HFFc6 (cell line): Measurements from ENCODE around the gene CCDC85A. TPM values are rescaled to one million over a fixed set of nuclear protein-coding genes. Genes with fewer than 3 reads are reported as not detected.
A peak's percentile ranks its signal among the peaks of the same experiment; 100 is the strongest.

ENCODE experiments used
- DNase-seq: peaks from one replicate; pipeline ENCODE4 v3.0.0-alpha.2; 2018
- H3K27ac Mint-ChIP-seq: 2 replicates; pipeline ENCODE4 v1.8.0; 2020; ENCODE audit warnings: mild to moderate bottlenecking, mixed read lengths
- H3K27me3 Mint-ChIP-seq: 2 replicates; pipeline ENCODE4 v1.8.0; 2021; ENCODE audit warnings: mild to moderate bottlenecking, moderate library complexity, mixed read lengths; ENCODE audit not compliant: insufficient read depth
- H3K36me3 Mint-ChIP-seq: 2 replicates; pipeline ENCODE4 v1.8.0; 2021; ENCODE audit warnings: low read depth, mixed read lengths
- H3K4me1 Mint-ChIP-seq: 2 replicates; pipeline ENCODE4 v1.8.0; 2020; ENCODE audit warnings: low read depth, mixed read lengths
- H3K4me3 Mint-ChIP-seq: 2 replicates; pipeline ENCODE4 v1.8.0; 2020; ENCODE audit warnings: mild to moderate bottlenecking, moderate library complexity, mixed read lengths
- H3K9me3 Mint-ChIP-seq: 2 replicates; pipeline ENCODE4 v1.8.0; 2020; ENCODE audit warnings: mild to moderate bottlenecking, mixed read lengths
- CTCF ChIP-seq: fragments of 200-600 bp; sonication (generic); IDR thresholded peaks from 2 replicates; pipeline ENCODE4 v1.5.0; 2021; ENCODE audit warnings: antibody characterized with exemption, mild to moderate bottlenecking
- total RNA-seq, 6 experiments: library from RNA; stranded (reverse); fragmentation: NEBNext Ultra II Directional; extraction: Animal tissue kit (Norgen Biotek cat#: 25700); gene quantifications; 2 replicates in 1 of 6; 3 replicates in 5 of 6; pipeline ENCODE4 v1.2.3, GENCODE V29; 2021

The CCDC85A gene
- total RNA-seq, 6 experiments from 2014 or later: 25.5 to 39.3 (median 36.9) TPM

- Mint-ChIP-seq H3K9me3 (peaks cover 6% of the 10 kb centered on the region; the same call in 1 of the 2 replicates), H3K36me3 (peaks cover 23% of the 10 kb centered on the region), H3K27me3 (no peaks in the 10 kb centered on the region; the same call in none of the 2 replicates), H3K4me1 (peaks cover 88% of the 10 kb centered on the region), H3K4me3 (no peak overlapping the region), H3K27ac (no peak overlapping the region)
- DNase-seq: no peak
- TF ChIP-seq CTCF: no peak
Observed at GRCh38 chr2:56316011-56316410, 132.2 kb downstream of the CCDC85A start.

- H3K9me3 Mint-ChIP-seq: peaks cover 25% of the 10 kb centered on the region
- DNase-seq: no peak
- peaks cover 66% of the 10 kb centered on the region for H3K4me1 Mint-ChIP-seq
- H3K4me3 Mint-ChIP-seq: no peak overlapping the region
- no peak overlapping the region; the same call in 1 of the 2 replicates for H3K27ac Mint-ChIP-seq
- peaks cover 37% of the 10 kb centered on the region for H3K36me3 Mint-ChIP-seq
- no peaks in the 10 kb centered on the region; the same call in none of the 2 replicates for H3K27me3 Mint-ChIP-seq
- no peak for TF ChIP-seq CTCF
Observed at GRCh38 chr2:56318147-56318546, 134.4 kb downstream of the CCDC85A start.

- Mint-ChIP-seq H3K27ac (peak overlapping the region; percentile 54; the same call in 1 of the 2 replicates), H3K4me1 (peaks cover 51% of the 10 kb centered on the region), H3K4me3 (peak overlapping the region; percentile 57), H3K27me3 (no peaks in the 10 kb centered on the region; the same call in none of the 2 replicates), H3K36me3 (peaks cover 16% of the 10 kb centered on the region), H3K9me3 (peaks cover 22% of the 10 kb centered on the region)
- DNase-seq: no peak
- TF ChIP-seq CTCF: no peak
Observed at GRCh38 chr2:56325661-56326345, 142.0 kb downstream of the CCDC85A start.

GRCh38 chr2:56326346-56326741, 142.6 kb downstream of the CCDC85A start:
- no peak for DNase-seq
- H3K27ac Mint-ChIP-seq: peak overlapping the region; percentile 2; the same call in 1 of the 2 replicates
- peaks cover 10% of the 10 kb centered on the region for H3K36me3 Mint-ChIP-seq
- no peaks in the 10 kb centered on the region; the same call in none of the 2 replicates for H3K27me3 Mint-ChIP-seq
- no peak for TF ChIP-seq CTCF
- H3K9me3 Mint-ChIP-seq: peaks cover 19% of the 10 kb centered on the region
- peaks cover 55% of the 10 kb centered on the region for H3K4me1 Mint-ChIP-seq
- H3K4me3 Mint-ChIP-seq: no peak overlapping the region

- H3K4me3 Mint-ChIP-seq: no peak overlapping the region
- no peak overlapping the region for H3K27ac Mint-ChIP-seq
- no peaks in the 10 kb centered on the region; the same call in none of the 2 replicates for H3K27me3 Mint-ChIP-seq
- H3K4me1 Mint-ChIP-seq: peaks cover 38% of the 10 kb centered on the region
- no peak for TF ChIP-seq CTCF
- no peak for DNase-seq
- H3K9me3 Mint-ChIP-seq: no peaks in the 10 kb centered on the region
- no peaks in the 10 kb centered on the region for H3K36me3 Mint-ChIP-seq
Observed at GRCh38 chr2:56331810-56332209, 148.0 kb downstream of the CCDC85A start.
